Fibroblast of skin of left quadriceps (primary cell): Measurements from ENCODE around the gene AP5B1.

Experiments used
- DNase-seq, 2 experiments: peaks; one replicate each; pipeline ENCODE4 v3.0.0-alpha.2; 2013; ENCODE audit warnings: low read depth in 2 of 2

Gene AP5B1

GRCh38 chr11:65802841-65803240, 22.1 kb upstream of the AP5B1 start:
- DNase-seq, result no peak

- no peak for DNase-seq
Observed at GRCh38 chr11:65801153-65801987, 20.6 kb upstream of the AP5B1 start.

- no peak for DNase-seq
Observed at GRCh38 chr11:65798882-65799281, 18.1 kb upstream of the AP5B1 start.

GRCh38 chr11:65797711-65798110, 16.9 kb upstream of the AP5B1 start:
- no peak for DNase-seq

- no peak for DNase-seq
Observed at GRCh38 chr11:65796726-65797601, 16.2 kb upstream of the AP5B1 start.

GRCh38 chr11:65794570-65795510, 14.1 kb upstream of the AP5B1 start:
- DNase-seq, result no peak

GRCh38 chr11:65793625-65794400, 13.0 kb upstream of the AP5B1 start:
- no peak for DNase-seq

GRCh38 chr11:65793144-65793581, 12.4 kb upstream of the AP5B1 start:
- DNase-seq, result no peak

GRCh38 chr11:65792456-65792855, 11.7 kb upstream of the AP5B1 start:
- no peak for DNase-seq

GRCh38 chr11:65791719-65792213, 11.0 kb upstream of the AP5B1 start:
- DNase-seq, result no peak

GRCh38 chr11:65790902-65791650, 10.3 kb upstream of the AP5B1 start:
- DNase-seq, result no peak

- no peak for DNase-seq
Observed at GRCh38 chr11:65790104-65790901, 9.5 kb upstream of the AP5B1 start.

GRCh38 chr11:65789230-65790103, 8.7 kb upstream of the AP5B1 start:
- DNase-seq, result no peak

- no peak for DNase-seq
Observed at GRCh38 chr11:65788821-65789220, 8.0 kb upstream of the AP5B1 start.

- DNase-seq, result no peak
Observed at GRCh38 chr11:65787649-65788622, 7.2 kb upstream of the AP5B1 start.

- no peak for DNase-seq
Observed at GRCh38 chr11:65786786-65787636, 6.2 kb upstream of the AP5B1 start, which contains the start of gene OVOL1. TSS of gene OVOL1 (plus strand) at chr11:65787063. CDS start at chr11:65787374, 311 bp downstream.
